RPMI7951 (cell line): Measurements from ENCODE around the gene RHOBTB3. TPM values are rescaled to one million over a fixed set of nuclear protein-coding genes. Genes with fewer than 3 reads are reported as not detected.
A peak's percentile ranks its signal among the peaks of the same experiment; 100 is the strongest.
"Not testable (repeated sequence)": the region's sequence is repeated elsewhere in the genome, so short reads cannot be mapped to it uniquely, and the experiment has no call there.

Experiments used
- DNase-seq: peaks from one replicate; pipeline ENCODE4 v3.0.0-alpha.2; 2012; ENCODE audit warnings: low read depth
- total RNA-seq: library from RNA; depleted of rRNA; stranded (reverse); fragments of >200 nt; shearing (Covaris generic); gene quantifications from 2 replicates; pipeline ENCODE4 v1.2.3, GENCODE V29; 2014

Gene RHOBTB3
- total RNA-seq, 1 experiment from 2014 or later = 64.2 TPM

DNA sequence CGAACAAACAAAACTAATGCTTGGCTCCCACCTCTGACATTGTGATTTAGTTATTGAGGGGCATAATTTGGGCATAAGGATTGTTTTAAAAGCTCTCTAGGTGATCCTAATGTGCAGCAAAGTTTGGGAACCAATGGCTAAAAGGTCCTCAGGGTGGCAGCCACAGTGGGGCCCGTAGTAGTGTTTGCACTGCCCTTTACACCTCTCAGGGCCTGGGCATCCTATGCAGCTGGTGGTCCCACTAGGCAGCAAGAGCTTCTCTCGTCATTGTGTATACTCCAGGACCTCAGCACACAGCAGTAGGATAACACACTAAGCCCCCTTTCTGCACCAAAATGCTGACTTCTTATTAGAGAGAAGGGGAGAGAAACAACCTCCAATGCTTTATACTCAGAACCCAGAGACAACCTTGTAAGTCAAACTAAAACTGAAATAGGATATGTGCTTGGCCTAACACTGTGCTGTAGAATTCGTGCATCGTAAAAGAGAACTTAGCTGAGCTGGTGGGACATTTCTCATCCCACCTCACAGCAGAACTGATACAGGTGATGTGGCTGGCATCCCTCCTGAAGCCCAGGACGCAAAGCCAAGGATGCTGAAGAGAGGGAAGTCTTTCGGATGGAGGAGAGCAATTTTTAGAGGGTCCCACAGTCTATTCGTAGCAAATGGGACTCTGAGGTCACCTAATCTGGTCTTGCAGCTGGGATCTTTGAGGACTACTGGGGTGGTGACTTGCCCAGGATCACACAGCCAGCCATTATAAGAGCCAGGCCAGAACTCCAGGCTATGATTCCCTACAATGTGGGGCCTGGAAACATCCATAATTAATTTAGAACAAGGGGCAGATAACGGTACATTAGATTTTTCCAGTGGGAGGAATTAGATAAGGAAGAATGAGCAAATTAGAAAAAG, 90.2 kb downstream of the RHOBTB3 start:
- no peak for DNase-seq

DNA sequence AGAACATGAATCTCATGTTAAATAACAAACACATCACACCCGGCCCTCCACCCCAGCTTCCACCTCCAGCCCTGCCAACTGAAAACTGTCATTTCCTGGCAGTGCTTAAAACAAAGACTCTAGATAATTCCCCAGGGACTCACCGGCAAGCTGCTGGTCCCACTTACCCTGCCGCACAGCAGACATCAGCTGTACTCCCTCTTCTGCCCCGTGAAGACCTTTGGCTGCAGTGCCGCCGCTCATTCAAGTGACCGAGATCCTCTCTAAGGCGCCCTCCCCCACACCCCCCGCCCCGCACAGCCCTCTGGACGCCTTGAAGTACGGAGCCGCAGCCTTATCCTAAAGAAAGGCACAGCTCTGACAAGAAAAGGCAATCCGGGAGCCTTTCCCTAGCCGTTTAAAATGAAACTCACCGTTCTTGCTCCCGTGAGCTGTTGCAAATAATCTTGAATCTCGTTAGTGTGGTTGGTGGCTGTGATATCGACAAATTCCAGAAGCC, 91.0 kb downstream of the RHOBTB3 start:
- DNase-seq = peak; percentile 49

GRCh38 chr5:95822542-95823181, 91.5 kb downstream of the RHOBTB3 start, which contains the start of gene GLRX:
GLRX (minus strand) TSS chr5:95822726; CDS start chr5:95822662, 64 bp downstream.
- DNase-seq = peak; percentile 82

- no peak for DNase-seq
Measured at GRCh38 chr5:95823218-95823737, 92.1 kb downstream of the RHOBTB3 start.

DNA sequence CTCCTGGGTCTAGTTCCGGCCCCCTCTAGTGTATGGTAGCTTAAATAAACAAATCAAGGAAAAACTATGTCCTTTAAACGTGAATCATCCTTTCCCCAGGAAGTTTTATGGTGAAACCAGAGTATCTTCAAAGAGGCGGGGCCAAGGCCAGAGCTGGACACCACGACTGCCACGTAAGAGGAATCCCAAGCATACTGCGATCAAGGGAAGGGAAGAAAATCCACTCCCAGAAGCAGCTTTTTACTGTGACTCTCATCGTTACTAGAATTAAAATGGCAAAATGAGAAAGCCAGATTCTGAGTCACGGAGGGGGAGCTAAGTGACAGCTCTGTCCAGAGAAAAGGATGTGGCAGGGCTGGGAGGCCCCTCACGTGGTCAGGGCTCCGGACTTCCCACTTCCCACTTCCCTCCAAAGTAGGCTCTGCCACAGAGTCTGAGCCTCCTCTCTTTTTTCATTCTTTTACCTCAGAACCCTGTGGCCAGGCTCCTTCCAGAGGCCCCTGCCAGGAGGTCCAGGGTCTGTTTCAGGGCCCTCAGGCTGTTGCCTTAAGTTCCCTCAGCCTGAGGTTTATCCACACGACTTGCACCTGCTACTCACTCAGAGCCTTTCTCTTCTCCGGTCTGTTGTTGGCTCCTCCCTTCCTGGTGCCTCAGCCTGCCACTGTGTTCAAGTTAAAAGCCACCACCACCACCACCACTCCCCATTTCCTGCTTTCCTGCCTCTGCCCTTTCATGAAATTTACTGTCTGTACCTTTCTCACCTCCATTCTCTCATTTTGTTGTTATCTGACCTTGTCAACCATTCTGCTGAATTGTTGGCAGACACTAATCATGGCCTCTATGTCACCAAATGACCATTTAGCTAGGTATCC, 92.8 kb downstream of the RHOBTB3 start:
- peak; percentile 92 for DNase-seq

DNA sequence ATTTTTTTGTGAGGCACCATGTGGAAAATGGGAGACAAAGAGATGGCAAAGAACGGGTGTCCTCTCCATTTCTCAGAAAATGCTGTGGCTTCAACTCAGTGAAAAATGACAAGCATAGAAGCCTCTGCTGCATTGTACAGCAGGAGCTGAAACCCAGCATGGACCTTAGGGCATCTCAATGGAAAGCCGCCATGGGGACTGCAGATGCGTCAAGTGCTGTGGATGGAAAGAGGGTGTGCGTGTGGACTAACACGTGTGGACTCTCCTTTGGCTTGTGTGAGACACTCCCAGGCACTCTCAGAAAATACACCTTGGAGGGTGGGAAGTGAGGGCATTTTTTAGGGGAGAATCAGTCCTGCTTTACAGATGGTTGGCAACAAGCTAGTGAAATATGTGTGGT, 93.6 kb downstream of the RHOBTB3 start:
- DNase-seq = no peak

DNA sequence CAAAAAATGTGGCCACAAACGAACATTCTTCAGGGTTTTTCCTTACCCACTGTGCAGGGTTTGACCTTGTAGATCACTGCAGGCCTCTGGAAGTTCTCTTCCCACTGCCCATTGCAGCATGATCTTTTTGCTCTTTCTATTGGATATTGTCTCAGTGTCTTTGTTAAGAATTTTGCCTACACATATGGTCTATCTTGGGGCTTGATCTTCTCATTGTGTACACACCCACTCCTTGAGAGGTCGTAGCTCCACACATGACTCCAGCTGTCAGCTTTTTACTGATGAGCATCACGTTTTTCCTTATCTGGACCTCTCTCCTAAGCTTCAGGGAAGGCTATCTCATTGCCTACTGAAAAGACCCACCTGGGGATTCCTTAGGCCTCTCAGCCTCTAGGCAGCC, 94.4 kb downstream of the RHOBTB3 start:
- DNase-seq = no peak

GRCh38 chr5:95826949-95827891, 96.1 kb downstream of the RHOBTB3 start:
- no peak for DNase-seq

DNA sequence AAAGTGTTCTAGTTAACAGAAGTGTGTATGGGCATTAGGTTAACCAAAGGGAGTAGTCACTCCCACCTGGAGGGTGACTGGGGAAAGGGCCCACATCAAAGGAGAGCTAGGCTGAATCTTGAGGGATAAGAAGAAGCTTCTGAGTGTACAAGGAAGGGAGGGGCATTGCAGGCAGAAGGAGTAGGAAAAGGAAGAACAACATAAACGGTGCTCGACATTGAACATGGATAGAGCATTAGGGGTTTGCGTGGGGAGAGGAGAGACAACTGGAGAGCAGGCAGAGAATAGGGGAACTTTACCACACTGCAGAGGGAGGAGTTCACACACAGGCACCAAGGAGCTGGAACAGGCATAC, 96.7 kb downstream of the RHOBTB3 start:
- DNase-seq = no peak

DNA sequence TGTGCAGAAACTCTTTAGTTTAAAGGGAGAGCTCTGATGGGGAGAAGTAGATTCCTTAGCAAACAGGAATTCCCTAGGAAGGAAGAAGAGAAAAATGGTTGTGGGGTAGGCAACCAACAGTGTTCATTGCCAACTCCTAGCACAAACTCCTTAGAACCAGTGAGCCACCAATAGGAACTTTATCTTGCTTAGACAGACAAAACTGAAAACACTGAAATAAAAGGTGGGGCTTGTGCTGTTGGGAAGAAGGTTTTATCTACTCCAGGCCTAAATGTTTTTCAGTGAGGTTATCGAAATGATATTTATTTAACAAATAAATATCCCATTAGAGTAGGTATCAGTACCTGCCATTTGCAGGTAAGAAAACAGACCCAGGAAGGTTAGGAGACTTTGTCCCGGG, 99.1 kb downstream of the RHOBTB3 start:
- DNase-seq = no peak

DNA sequence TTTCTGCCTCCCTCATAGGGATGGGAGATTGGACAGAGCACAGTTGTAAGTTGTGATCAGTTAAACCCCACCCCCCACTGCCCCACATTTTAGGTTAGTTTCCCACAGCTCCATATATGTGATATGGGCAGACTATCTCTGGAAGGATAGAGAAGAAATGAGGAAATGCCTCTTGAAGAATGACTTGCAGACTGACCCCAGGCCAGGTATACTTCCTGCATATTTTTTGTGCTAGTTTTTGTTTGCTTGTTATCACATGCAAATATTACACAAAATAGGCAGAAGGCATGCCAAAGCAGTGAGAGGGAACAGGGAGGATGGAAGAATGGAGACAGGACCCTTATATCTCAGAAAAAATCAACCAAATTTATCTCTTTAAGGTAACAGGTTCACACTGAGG, 101.5 kb downstream of the RHOBTB3 start:
- DNase-seq = no peak

DNA sequence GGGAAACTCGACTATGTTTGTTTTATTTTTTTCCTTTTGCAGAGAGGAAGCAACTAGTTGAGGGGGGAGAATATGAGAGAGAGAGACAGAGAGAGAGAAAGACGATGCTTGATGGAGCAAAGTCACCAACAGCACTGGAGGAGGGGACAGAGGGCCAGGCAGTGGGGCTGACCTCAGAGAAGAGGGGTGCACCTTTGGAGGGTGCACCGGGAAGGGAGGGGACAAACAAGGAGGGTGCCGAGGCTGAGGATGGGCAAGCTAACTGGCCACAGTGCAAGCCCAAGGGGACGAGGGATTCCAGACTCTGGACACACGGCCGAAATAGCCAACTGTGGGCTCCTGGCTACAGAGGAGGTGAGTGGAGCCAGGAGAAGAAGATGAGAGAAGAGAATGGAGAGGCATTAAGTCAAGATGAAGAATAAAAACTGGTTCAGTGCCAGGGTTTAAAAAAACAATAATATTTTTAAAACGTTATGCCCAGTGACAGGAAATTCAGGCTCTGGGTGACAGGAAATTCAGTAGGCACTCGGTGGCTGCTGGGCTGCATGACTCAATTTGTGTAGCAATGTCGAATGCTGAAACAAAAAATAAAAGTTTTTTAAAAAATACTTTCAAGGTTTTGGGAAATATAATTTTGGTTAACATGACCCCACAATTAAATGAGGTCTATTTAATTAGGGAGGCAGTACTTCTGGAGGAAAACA, 104.7 kb downstream of the RHOBTB3 start:
- no peak for DNase-seq

DNA sequence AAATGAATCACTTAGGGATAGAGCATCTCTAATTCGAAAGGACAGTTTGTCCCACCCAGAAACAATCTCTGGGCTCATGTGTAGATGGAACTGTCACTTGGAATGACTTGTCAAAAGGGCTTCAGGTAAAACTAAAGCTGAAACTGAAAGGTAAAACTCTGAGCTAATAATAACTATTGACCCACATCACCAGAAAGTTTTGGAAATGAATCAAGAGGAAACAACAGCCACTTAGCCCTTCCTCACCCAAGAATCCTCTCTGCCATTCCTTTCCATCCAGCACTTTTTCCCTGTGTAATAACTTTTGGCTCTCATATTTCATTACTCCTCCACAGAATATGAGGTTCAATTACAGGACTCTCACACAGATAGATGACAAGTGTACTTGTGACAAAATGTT, 105.4 kb downstream of the RHOBTB3 start:
- DNase-seq = no peak

GRCh38 chr5:95836971-95837370, 105.8 kb downstream of the RHOBTB3 start:
- not testable (repeated sequence) for DNase-seq

DNA sequence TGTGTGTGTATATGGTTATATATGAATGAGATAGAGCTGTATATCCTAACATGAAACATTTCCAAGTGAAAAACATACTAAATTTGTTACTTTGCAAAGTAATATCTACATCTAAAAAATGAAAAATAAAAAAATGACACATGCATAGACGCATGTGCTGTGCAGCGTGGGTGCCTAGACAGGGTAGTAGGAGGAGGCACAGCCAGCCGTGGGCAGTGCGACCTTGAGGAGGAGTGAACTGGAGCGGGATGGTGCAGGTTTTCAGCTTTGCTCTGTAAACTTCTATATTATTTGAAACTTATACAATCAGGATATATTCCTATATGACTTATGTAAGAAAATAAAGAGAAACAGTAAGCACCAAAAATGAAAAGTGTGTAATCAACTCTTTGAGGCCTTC, 106.4 kb downstream of the RHOBTB3 start:
- DNase-seq = no peak

DNA sequence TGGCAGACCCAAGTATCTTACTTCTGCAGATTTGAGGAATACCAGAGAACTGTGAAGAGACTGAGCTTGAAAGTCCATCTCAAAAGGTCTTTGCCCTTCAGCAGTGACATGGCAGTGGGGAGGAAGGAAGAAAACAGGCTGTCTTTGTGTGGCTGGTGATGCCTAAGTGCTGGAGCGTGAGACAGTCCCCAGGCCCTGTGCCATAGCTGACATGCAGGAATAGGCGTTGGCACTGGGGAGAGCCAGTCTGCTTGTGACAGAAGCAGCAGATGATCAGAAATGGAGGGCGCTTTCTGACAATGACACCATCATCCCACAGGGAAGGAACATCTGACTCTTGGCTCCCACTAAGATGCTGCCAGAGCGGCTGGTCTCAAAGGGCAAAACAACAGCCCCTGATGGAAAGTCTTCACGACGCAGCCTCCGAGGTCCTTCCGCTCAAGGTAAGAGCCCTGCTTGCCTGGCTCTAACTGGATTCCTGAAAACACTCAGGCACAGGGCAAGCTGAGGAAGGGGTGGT, 106.9 kb downstream of the RHOBTB3 start:
- no peak for DNase-seq

- no peak for DNase-seq
Measured at GRCh38 chr5:95838556-95838955, 107.4 kb downstream of the RHOBTB3 start.

GRCh38 chr5:95839658-95840057, 108.5 kb downstream of the RHOBTB3 start:
- no peak for DNase-seq

DNA sequence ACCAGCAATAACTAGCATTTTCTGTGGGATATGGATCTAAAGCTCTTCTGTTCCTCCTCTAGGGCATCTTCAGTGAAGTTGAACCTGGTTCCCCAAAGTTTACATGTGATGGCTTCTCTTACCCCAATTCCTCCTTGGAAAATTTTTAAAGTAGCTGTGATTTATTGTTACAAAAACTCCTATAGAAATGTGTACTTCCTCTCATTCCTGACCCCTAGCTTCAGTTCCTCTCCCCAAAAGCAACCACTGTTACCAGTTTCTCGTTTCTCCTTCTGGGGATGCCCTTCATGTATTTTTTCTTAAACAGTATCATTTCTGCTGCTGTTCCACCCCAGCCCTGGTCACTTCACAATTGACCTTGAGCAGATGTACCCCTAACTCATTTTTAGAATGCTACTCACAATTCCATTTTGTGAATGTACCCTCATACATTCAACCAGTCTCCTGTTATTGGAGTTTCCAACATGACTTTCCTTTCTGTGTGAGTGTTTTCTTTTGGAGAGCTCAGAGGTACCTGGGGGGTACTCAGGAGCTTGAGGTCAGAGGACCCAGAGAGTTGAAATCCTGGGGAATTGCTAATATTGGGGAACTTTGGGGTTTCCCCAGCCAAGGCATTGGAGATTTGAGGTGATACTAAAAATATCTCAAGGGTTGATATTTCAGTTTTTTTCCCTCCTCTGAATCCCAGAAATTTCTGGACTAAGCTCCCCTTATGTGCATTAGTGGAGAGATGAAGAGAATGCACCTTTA, 110.0 kb downstream of the RHOBTB3 start:
- DNase-seq = no peak
